Activated CD4-positive, alpha-beta memory T cell treated with anti-CD3 and anti-CD28 coated beads for 36 hours (primary cell): Measurements from ENCODE around the gene TAGAP. TPM values are rescaled to one million over a fixed set of nuclear protein-coding genes. Genes with fewer than 3 reads are reported as not detected.
A peak's percentile ranks its signal among the peaks of the same experiment; 100 is the strongest.
"Not testable (repeated sequence)": the region's sequence is repeated elsewhere in the genome, so short reads cannot be mapped to it uniquely, and the experiment has no call there.

Source experiments
- CTCF ChIA-PET: fragments of 350-600 bp; sonication (Branson Sonifier 250); formaldehyde crosslinking; loops from one replicate; lab custom pipeline; 2021; ENCODE audit warnings: antibody characterized with exemption, inconsistent platforms; lab: Charles Lee
- POLR2A ChIA-PET: fragments of 350-600 bp; sonication (Branson Sonifier 250); formaldehyde crosslinking; loops from one replicate; lab custom pipeline; 2021; ENCODE audit warnings: antibody characterized with exemption; lab: Charles Lee
- DNase-seq: peaks from one replicate; pipeline ENCODE4 v3.0.0-alpha.2; 2020
- H3K27ac Mint-ChIP-seq: one replicate; pipeline ENCODE4 v1.8.0; 2021; ENCODE audit warnings: mixed read lengths
- H3K27me3 Mint-ChIP-seq: one replicate; pipeline ENCODE4 v1.8.0; 2021; ENCODE audit warnings: mixed read lengths
- H3K36me3 Mint-ChIP-seq: one replicate; pipeline ENCODE4 v1.8.0; 2021; ENCODE audit warnings: mixed read lengths
- H3K4me1 Mint-ChIP-seq: one replicate; pipeline ENCODE4 v1.8.0; 2021; ENCODE audit warnings: low read depth, mixed read lengths
- H3K4me3 Mint-ChIP-seq: one replicate; pipeline ENCODE4 v1.8.0; 2021; ENCODE audit warnings: mild to moderate bottlenecking, mixed read lengths
- H3K9me3 Mint-ChIP-seq: one replicate; pipeline ENCODE4 v1.8.0; 2021; ENCODE audit warnings: mixed read lengths
- intact Hi-C: fragments of 100-400 bp; cut with micrococcal nuclease; formaldehyde crosslinking; loops from one replicate; pipeline ENCODE4 v1.15.1; 2023
- total RNA-seq, 2 experiments: library from RNA; stranded (reverse); gene quantifications; one replicate each; pipeline ENCODE4 v1.2.3, GENCODE V29; 2021

TAGAP gene
- total RNA-seq, 2 experiments from 2014 or later = 40.1 to 41.6 TPM

DNA sequence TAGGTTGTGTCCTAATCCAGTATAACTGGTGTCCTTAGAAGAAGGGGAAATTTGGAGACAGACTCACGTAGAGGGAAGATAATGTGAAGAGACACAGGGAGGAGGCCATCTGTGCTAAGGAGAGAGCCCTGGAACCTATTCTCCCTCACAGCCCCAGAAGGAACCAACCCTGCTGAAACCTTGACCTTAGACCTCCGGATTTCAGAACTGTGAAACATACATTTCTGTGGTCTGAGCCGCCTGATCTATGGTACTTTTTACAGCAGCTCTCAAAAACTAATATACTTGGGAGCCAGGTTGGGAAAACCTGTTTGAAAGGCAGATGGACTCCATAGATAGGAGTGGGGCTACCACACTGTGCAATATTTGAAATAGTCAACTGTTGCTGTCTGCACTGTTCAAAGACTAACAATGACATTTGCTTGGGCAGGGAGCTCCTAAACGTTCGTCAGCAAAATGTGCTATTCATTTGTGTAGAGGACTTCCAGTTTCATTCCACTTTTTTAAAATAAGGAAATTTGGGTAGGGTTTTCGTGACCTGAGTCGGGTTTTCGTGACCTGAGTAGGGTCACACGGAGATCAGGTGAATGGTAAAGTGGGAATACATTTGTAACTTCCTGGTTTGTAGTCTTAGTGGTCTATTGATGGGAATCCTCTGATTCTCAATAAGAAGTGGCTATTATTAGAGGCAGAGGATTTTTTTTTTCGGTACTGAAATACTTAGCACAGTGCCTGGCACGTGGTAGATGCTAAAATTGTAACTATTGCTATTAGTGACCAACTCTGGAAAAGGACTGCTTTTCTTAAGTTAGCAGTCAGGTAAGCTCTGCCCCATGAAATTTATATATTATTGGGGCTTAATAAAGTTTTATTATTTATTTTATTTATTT, 11.4 kb downstream of the TAGAP start:
- CTCF ChIA-PET = interaction anchor here (1.0 to 2.2 kb wide), 4 partner anchors 15 to 101 kb away, joined by 4 to 11 read pairs (median 6); no protein-coding TSS in a partner anchor
- POLR2A ChIA-PET = interaction anchor here (0.8 kb wide), 1 partner anchor 15 kb away, joined by 3 read pairs; no protein-coding TSS in a partner anchor
- Mint-ChIP-seq H3K4me1 (peaks cover 43% of the 10 kb centered on the region), H3K27ac (no peak overlapping the region), H3K36me3 (peaks cover 36% of the 10 kb centered on the region), H3K9me3 (no peaks in the 10 kb centered on the region), H3K4me3 (no peak overlapping the region), H3K27me3 (no peaks in the 10 kb centered on the region)
- no peak for DNase-seq
- intact Hi-C loops = no loop called here

DNA sequence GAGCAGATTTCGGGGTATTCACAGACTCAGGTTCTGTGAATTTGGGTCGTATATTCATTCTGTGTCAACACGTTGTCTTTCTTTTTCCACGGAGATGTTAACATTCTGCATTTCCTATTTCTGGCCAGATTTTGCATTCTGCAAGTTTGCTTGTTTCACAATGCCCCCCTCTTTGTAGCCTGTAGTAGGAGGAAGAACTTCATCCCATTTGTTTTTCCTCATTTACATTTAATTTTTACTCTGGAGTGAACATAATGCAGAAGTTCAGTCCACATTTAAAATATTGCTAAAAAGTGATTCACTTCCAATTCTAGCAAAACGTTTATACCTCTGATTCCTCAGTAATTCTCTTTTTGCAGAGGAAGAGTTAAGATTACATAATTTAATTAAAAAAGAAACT, 12.9 kb downstream of the TAGAP start:
- Mint-ChIP-seq H3K27ac (no peak overlapping the region), H3K4me1 (peaks cover 28% of the 10 kb centered on the region), H3K4me3 (no peak overlapping the region), H3K36me3 (peaks cover 23% of the 10 kb centered on the region), H3K9me3 (no peaks in the 10 kb centered on the region), H3K27me3 (no peaks in the 10 kb centered on the region)
- ChIA-PET CTCF (interaction anchor here (1.4 to 2.2 kb wide), 3 partner anchors 14 to 102 kb away, joined by 4 to 11 read pairs (median 7); no protein-coding TSS in a partner anchor), POLR2A (no interaction called here)
- no peak for DNase-seq
- intact Hi-C loops = no loop called here

DNA sequence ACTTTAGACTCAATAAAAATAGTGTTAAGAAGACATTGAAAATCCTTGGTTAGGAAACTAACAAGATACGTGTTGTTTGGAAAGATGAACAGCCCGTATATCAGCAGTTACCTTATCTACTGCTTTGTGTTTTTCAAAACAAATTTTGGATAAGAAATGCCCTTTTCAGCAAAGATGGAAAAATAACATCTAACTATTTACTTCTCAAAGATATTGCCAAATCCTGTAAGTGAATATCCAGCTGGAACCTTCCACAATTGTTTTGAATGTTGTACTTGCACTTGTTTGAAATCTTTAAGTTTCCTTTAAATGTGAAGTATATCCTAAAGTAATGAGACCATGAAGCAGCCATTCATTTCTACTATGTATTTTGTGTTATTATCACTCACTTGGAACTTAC, 14.6 kb downstream of the TAGAP start:
- POLR2A ChIA-PET = no interaction called here
- no peak for DNase-seq
- CTCF ChIA-PET = interaction anchor here (0.9 to 1.5 kb wide), 2 partner anchors 80 to 104 kb away, joined by 3 read pairs; no protein-coding TSS in a partner anchor

DNA sequence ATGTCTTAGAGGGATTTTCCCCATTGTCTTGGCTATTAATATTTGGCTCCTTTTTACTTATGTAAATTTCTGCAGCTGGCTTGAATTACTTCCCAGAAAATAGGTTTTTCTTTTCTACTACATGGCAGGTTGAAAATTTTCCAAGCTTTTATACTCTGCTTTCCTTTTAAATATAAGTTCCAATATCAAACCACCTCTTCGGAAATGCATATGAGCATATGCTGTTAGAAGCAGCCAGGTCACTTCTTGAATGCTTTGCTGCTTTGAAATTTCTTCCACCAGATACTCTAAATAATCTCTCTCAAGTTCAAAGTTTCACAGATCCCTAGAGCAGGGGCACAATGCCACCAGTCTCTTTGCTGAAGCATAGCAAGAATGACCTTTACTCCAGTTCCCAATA, 19.6 kb downstream of the TAGAP start:
- H3K4me1 Mint-ChIP-seq = peaks cover 19% of the 10 kb centered on the region
- intact Hi-C loops, DNase-seq, H3K4me3 Mint-ChIP-seq, H3K27ac Mint-ChIP-seq, H3K27me3 Mint-ChIP-seq, POLR2A ChIA-PET: not testable (repeated sequence)
- peaks cover 28% of the 10 kb centered on the region for H3K36me3 Mint-ChIP-seq
- peaks cover 35% of the 10 kb centered on the region for H3K9me3 Mint-ChIP-seq
- CTCF ChIA-PET = interaction anchor here (1.8 to 2.2 kb wide), 2 partner anchors 80 to 85 kb away, joined by 4 to 5 read pairs; no protein-coding TSS in a partner anchor

More for the DNA sequence above, 14.6 kb downstream of the TAGAP start:
- Mint-ChIP-seq H3K4me3 (no peak overlapping the region), H3K9me3 (peaks cover 9% of the 10 kb centered on the region), H3K27ac (no peak overlapping the region), H3K27me3 (no peaks in the 10 kb centered on the region), H3K36me3 (peaks cover 14% of the 10 kb centered on the region), H3K4me1 (peaks cover 13% of the 10 kb centered on the region)
- intact Hi-C loops = no loop called here

DNA sequence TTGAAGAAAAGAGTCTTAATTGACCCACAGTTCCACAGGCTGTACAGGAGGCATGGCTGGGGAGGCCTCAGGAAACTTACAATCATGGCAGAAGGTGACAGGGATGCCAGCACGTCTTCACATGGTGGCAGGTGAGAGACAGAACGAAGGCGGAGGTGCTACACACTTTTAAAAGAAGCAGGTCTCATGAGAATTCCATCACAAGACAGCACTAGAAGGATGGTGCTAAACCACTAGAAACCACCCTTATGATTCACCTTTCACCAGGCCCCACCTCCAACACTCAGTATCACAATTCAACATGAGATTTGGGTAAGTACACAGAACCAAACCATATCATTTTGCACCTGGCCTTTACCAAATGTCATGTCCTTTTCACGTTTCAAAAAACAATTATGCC, 20.9 kb downstream of the TAGAP start:
- Mint-ChIP-seq H3K9me3 (peaks cover 35% of the 10 kb centered on the region), H3K36me3 (peaks cover 28% of the 10 kb centered on the region), H3K27me3 (no peaks in the 10 kb centered on the region), H3K27ac (peak overlapping the region; percentile 39), H3K4me1 (peaks cover 27% of the 10 kb centered on the region), H3K4me3 (no peak overlapping the region)
- peak; percentile 55 for DNase-seq
- ChIA-PET CTCF (interaction anchor here (1.4 to 2.2 kb wide), 3 partner anchors 15 to 86 kb away, joined by 3 to 5 read pairs (median 4); no protein-coding TSS in a partner anchor), POLR2A (no interaction called here)
- intact Hi-C loops = no loop called here

DNA sequence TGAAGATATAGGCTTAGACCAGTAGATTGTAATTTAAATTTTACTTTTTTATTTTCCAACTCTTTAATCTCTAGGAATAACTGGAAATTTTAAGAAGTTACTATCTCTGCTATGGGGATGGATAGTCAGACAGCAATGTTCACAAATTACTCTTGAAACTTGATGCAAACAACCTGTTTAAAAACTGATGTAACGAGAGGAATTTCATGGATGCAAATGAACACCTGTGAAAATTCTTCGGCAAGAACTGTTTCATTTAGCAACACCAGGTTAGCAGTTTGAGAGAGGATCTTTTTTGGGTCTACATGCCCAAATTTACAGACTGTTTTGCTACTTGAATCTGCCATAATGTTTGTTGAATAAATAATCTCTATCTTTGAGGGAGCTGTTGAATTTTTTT, 24.8 kb downstream of the TAGAP start:
- Mint-ChIP-seq H3K27me3 (no peaks in the 10 kb centered on the region), H3K36me3 (peaks cover 22% of the 10 kb centered on the region), H3K27ac (no peak overlapping the region), H3K4me1 (peaks cover 50% of the 10 kb centered on the region), H3K4me3 (no peak overlapping the region), H3K9me3 (peaks cover 32% of the 10 kb centered on the region)
- POLR2A ChIA-PET = no interaction called here
- DNase-seq = no peak
- intact Hi-C loops = no loop called here
- CTCF ChIA-PET = interaction anchor here (1.2 to 18.5 kb wide), 2 partner anchors 23 to 87 kb away, joined by 3 to 498 read pairs; no protein-coding TSS in a partner anchor

DNA sequence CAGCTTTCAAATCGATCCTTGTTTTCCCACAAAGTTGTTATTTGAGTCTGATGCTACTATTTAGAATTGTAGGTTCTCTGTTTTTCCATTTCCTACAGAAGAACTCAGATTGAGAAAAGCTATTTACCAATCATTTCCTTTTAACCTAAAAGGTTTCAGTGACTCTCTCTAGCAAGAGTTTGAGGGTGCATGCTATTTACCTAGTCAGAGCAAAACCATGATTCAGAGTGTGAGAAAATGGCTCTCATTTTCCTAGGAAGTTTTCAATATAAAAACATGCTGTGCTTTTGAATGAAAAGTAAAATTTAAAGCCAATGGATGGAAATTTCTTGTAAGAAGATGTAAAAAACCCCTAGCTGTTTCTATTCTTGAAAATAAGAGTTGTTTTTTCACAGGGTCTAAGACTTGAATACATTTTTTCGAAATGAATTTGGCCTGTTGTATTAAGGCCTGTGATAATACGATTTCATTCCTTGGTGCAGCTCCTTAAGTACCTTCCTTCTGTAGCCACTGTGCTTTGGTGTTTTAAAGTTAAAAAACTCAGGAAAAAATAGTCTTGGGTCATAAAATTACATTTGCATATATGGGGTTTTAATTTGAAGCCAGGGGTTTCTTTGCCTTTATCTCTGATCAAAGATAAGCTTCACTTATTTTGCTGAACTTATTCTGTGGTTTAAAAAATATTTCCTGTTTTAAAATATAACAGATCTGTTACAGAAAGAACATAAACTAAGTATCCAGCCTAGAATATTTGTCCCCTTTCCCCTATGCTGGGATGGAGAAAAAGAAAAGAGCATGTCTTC, 26.8 kb downstream of the TAGAP start:
- no peaks in the 10 kb centered on the region for H3K27me3 Mint-ChIP-seq
- DNase-seq = no peak
- POLR2A ChIA-PET = interaction anchor here (0.8 to 3.2 kb wide), 14 partner anchors 10 to 369 kb away, joined by 3 to 44 read pairs (median 6); partner anchors contain the start of genes RSPH3, SYTL3 and TAGAP
- peaks cover 14% of the 10 kb centered on the region for H3K9me3 Mint-ChIP-seq
- H3K27ac Mint-ChIP-seq = peak overlapping the region; percentile 79
- peaks cover 55% of the 10 kb centered on the region for H3K4me1 Mint-ChIP-seq
- CTCF ChIA-PET = interaction anchor here (0.7 to 18.5 kb wide), 19 partner anchors 9 to 118 kb away, joined by 3 to 498 read pairs (median 4); partner anchors contain the start of genes RSPH3 and TAGAP
- H3K4me3 Mint-ChIP-seq = no peak overlapping the region
- peaks cover 9% of the 10 kb centered on the region for H3K36me3 Mint-ChIP-seq
- intact Hi-C loops = loop anchor here (1.0 kb wide), 4 partner anchors 18 to 80 kb away; partner anchors contain the start of gene RSPH3

DNA sequence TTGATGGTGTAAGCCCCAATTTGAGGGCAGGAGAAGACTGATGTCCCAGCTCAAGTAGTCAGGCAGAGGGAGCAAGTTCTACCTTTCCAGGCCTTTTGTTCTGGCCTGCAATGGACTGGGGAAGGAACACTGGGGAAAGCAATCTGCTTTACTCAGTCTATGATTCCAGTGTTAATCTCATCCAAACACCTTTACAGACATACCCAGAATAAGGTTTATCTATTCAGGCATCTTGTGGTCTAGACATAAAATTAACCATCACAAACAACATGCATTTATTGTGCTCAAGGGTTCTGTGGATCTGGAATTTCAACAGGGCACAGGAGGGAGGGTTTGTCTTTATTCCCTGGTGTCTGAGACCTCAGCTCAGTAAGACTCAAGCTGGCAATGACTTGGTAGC, 30.4 kb downstream of the TAGAP start:
- Mint-ChIP-seq H3K27ac (no peak overlapping the region), H3K9me3 (peaks cover 8% of the 10 kb centered on the region), H3K4me3 (no peak overlapping the region), H3K36me3 (peaks cover 4% of the 10 kb centered on the region), H3K27me3 (no peaks in the 10 kb centered on the region), H3K4me1 (peaks cover 68% of the 10 kb centered on the region)
- ChIA-PET CTCF (interaction anchor here (2.0 to 18.5 kb wide), 3 partner anchors 14 to 120 kb away, joined by 9 to 498 read pairs (median 22); partner anchors contain the start of gene RSPH3), POLR2A (interaction anchor here (1.0 to 1.5 kb wide), 3 partner anchors 25 to 92 kb away, joined by 3 to 4 read pairs (median 4); no protein-coding TSS in a partner anchor)
- no peak for DNase-seq
- intact Hi-C loops = no loop called here

DNA sequence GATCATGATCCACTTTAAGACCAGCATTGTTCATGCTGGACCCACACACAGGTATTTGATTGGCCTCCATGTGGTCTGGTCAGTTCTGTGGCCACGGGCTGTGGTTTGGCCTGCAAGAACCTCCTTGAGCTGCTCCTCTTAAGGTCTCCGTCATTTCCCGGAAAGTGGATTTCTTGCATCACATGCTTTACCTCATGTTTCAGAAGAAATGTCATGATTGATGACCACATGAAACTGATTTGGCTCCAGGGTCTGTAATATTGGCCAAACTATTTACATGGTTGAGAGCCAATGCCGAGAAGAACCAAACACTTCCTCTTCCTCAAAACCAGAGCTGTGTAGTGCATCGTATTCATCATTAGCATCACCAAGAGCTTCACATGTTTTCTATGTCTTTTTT, 31.6 kb downstream of the TAGAP start:
- Mint-ChIP-seq H3K27ac (peak overlapping the region; percentile 25), H3K36me3 (peaks cover 4% of the 10 kb centered on the region), H3K9me3 (peaks cover 8% of the 10 kb centered on the region), H3K4me3 (no peak overlapping the region), H3K4me1 (peaks cover 61% of the 10 kb centered on the region), H3K27me3 (no peaks in the 10 kb centered on the region)
- no peak for DNase-seq
- POLR2A ChIA-PET = interaction anchor here (0.8 to 1.5 kb wide), 3 partner anchors 26 to 91 kb away, joined by 3 to 4 read pairs (median 4); no protein-coding TSS in a partner anchor
- intact Hi-C loops = no loop called here
- CTCF ChIA-PET = interaction anchor here (0.6 to 18.5 kb wide), 7 partner anchors 8 to 298 kb away, joined by 3 to 498 read pairs (median 5); partner anchors contain the start of gene RSPH3

DNA sequence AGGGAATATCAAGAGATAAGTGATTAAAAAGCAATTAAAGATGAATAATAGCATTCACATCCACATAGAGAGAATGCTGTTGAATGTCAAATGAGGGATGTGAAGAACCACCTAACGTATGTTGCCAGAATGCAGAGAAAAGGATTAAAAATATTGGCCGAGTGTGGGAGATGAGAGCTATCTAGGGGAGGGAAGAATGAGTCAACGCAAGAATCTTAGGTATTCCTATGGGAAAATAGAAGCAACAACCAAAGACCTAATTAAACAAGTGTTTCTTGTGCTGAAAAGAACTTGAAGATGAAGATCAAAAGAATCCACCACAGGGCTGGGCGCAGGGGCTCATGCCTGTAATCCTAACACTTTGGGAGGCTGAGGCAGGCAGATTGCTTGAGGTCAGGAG, 32.6 kb downstream of the TAGAP start:
- CTCF ChIA-PET = interaction anchor here (1.8 to 18.5 kb wide), 3 partner anchors 9 to 122 kb away, joined by 4 to 498 read pairs (median 22); no protein-coding TSS in a partner anchor
- Mint-ChIP-seq H3K27ac (no peak overlapping the region), H3K27me3 (no peaks in the 10 kb centered on the region), H3K4me3 (no peak overlapping the region), H3K36me3 (peaks cover 4% of the 10 kb centered on the region), H3K9me3 (peaks cover 8% of the 10 kb centered on the region), H3K4me1 (peaks cover 55% of the 10 kb centered on the region)
- POLR2A ChIA-PET = no interaction called here
- DNase-seq = no peak
- intact Hi-C loops = no loop called here

DNA sequence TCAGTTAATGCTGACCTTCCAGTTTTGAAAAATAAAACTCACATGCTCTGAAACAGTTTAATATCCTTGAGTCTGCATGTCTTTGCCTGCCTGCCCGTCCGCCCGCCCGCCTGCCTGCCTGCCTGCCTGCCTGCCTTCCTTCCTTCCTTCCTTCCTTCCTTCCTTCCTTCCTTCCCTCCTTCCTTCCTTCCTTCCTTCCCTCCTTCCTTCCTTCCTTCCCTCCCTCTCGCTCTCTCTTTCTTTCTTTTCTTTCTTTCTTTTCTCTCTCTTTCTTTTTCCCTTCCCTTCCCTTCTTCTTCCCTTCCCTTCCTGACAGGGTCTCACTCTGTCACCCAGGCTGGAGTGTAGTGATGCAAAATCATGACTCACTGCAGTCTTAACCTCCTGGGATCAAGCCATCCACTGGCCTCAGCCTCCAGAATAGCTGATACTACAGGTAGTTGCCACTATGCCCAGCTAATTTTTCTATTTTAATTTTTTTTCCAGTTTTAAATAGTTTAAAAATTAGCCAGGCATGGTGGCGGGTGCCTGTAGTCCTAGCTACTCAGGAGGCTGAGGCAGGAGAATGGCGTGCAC, 34.7 kb downstream of the TAGAP start:
- H3K27me3 Mint-ChIP-seq, H3K4me3 Mint-ChIP-seq, H3K36me3 Mint-ChIP-seq, H3K27ac Mint-ChIP-seq, intact Hi-C loops, H3K9me3 Mint-ChIP-seq, DNase-seq: not testable (repeated sequence)
- POLR2A ChIA-PET = interaction anchor here (0.9 kb wide), 1 partner anchor 35 kb away, joined by 3 read pairs; no protein-coding TSS in a partner anchor
- CTCF ChIA-PET = interaction anchor here (0.8 to 18.5 kb wide), 11 partner anchors 8 to 1210 kb away, joined by 3 to 498 read pairs (median 11); partner anchors contain the start of genes RSPH3 and TAGAP
- peaks cover 46% of the 10 kb centered on the region for H3K4me1 Mint-ChIP-seq
